Left forelimb (tissue), 1 donor: ENCODE measurements around the gene ATP11A.

Experiments used
- DNase-seq: peaks from one replicate; pipeline ENCODE4 v3.0.0-alpha.2; 2018; ENCODE audit warnings: low spot score

ATP11A gene

DNA sequence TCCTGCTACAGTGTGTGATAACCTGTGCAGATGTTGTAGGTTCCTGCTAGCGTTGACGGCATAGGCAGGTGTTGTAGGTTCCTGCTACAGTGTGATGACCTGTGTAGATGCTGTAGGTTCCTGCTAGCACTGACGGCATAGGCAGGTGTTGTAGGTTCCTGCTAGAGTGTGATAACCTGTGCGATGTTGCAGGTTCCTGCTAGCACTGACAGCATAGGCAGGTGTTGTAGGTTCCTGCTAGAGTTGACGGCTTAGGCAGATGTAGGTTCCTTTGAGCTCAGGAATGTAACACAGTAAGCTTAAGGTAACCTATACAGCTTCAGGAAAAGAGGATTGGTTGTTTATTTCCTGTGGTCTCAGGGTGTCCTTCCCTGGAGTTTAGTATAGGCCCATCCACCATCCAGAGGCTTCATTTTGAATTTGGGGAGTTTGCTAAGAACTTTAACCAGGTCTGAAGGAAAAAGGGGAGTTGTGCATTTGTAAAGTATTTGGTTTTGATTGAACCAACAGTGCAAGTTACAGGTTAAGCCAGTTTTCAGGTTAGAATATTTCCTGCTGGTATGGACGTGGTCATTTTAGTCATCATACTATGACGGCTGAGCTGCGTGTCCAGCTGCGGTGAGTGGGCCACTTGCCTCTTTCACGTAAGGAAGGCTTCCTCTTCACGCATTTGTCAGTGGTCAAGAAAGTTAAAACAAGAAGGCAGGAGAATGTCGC, 53.8 kb downstream of the ATP11A start:
- DNase-seq: no peak

DNA sequence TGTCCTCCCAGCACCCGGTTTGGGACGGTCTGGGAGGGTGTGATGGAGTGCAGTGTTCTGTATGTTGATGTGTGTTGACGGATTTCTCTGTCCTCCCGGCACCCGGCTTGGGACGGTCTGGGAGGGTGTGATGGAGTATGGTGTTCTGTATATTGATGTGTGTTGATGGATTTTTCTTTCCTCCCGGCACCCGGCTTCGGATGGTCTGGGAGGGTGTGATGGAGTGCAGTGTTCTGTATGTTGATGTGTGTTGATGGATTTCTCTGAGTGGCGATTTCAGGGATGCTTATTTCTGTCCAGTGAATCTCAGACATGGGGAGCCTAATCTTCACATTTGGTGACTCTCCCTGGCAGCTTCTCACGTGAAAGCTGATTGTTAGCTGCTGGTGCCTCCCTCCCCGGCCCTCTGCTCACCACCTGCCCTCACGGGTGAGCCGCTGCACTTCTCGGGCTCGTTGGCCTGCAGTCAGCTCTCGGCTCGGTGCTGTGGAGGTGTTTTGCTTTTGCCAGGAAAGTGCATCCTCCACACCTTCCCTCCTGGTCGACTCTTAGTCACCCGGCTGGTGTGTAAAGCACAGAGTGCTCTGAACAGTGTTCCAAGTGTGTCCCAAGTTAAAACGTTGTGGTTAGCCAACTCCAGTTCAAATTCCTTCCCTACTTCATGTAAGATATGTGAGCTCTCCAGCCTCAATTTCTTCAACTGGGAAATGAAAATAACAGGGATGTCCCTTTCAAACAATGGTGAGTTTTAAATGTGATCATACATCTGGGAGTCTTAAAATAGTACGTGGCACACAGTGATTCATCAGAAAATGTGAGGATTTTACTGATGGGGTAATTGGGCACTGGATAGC, 54.6 kb downstream of the ATP11A start:
- no peak for DNase-seq

DNA sequence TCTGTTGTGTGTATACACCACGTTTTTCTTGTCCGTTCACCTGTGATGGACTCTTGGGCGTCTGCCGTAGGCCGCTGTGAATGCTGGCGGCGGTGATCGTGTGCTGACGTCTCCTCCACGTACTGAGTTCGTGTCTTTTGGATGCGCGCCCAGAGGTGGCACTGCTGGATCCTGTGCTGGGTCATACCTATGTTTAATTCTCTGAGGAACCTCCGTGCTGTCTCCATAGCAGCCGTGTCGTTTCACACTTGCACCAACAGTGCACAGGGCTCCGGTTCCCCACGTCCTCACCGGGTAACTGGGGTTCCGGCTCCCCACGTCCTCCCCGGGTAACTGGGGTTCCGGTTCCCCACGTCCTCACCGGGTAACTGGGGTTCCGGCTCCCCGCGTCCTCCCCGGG, 56.2 kb downstream of the ATP11A start:
- no peak for DNase-seq

DNA sequence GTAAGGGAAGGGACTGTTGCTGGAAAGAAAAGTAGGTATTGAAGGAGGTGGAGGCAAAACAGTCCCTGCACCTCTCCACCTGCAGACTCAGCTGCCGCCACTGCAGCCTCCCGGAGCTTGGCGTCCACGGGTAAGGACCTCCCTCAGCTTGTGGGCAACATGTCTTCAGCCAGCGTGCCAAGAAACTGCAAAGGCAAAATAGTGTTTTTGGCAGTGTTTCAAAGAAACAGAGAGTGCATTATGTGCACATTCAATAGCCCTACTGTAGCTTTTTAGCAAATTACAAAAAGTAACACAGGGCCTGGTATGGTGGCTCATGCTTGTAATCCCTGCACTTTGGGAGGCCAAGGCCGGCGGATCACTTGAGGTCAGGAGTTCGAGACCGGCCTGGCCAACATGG, 57.4 kb downstream of the ATP11A start:
- DNase-seq: no peak

DNA sequence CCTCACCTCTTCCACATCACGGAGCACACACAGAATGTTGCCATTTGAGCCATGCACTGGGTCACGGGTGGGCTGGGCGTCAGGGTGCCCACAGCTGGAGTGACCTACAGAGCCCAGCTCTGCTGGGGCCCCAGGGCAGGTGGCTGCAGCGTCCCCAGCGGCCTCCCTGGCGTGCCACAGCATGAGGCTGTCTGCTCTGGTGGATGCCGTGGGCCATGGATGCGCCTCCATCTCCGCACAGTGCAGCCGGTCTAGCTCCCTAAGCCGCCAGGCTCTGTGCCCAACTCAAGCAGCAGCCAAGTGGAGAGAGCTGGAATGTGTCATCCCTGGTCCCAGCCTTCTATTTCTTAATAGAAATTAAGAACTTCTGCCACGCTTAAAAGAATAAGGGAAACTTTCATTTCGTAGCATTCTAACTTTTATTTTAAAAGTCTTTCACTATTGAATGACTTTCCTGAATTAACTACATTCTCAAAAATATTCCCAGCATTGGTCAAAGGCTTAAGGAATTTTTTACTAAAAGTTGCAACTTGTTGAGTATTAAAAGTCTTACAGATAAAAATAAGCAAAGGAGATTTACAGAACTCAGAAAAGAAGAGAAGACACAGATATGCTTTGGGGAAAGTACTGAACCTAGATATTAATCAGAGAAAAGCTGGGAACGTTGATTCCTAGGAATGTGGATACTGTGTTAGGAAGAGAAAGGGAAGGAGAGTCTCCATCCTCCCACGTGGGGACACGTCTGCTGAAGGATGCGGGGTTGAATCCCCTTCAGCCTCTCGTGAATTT, 59.3 kb downstream of the ATP11A start:
- no peak for DNase-seq

DNA sequence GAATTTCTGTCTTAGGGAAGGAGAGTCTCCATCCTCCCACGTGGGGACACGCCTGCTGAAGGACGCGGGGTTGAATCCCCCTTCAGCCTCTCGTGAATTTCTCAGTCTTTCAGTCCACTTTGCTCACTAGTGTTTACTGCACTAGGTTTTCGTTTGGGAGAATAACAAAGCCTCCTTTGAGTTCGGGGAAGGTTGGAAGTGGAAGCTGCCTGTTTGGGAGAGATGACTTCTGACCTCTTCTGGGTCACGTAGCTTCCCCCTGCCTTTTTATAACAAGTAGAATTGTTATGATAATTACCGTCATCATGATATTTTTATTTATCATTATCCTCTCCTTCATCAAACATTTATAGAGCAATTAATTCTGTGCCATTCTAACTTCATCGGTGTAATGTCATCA, 60.7 kb downstream of the ATP11A start:
- no peak for DNase-seq

DNA sequence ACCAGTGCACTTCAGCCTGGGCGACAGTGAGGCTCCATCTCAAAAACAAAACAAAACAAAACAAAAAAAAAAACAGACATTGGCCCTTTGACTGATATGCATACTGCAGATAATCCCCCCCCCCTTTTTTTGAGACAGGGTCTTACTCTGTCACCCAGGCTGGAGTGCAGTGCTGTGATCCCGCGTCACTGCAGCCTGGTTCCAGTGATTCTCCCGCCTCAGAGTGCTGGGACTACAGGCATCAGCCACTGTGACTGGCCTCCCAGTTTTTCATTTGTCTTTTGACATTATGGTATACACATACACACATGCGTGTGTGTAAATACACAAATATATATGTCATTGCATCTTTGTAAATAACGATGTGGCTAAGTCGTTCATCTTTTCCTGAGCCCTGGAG, 61.8 kb downstream of the ATP11A start:
- no peak for DNase-seq

DNA sequence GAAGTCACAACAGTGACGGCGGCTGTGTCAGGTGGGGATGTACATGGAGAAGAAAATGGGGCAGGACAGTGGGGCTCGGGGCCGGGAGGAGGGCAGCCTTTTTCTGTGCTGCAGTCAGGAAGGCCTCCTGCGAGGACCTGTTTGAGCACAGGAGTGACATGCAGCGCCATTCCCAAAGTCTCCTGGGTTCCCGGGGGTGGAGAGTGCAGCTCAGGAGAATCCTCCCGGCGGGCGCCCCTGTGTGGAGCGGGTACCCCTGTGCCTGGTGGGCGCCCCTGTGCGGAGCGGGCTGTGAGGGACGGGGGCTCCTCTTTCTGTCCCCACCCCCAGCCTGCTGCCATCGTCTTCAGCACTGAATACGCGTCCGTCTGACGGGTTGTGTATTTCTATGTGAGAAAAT, 62.4 kb downstream of the ATP11A start:
- DNase-seq: no peak

DNA sequence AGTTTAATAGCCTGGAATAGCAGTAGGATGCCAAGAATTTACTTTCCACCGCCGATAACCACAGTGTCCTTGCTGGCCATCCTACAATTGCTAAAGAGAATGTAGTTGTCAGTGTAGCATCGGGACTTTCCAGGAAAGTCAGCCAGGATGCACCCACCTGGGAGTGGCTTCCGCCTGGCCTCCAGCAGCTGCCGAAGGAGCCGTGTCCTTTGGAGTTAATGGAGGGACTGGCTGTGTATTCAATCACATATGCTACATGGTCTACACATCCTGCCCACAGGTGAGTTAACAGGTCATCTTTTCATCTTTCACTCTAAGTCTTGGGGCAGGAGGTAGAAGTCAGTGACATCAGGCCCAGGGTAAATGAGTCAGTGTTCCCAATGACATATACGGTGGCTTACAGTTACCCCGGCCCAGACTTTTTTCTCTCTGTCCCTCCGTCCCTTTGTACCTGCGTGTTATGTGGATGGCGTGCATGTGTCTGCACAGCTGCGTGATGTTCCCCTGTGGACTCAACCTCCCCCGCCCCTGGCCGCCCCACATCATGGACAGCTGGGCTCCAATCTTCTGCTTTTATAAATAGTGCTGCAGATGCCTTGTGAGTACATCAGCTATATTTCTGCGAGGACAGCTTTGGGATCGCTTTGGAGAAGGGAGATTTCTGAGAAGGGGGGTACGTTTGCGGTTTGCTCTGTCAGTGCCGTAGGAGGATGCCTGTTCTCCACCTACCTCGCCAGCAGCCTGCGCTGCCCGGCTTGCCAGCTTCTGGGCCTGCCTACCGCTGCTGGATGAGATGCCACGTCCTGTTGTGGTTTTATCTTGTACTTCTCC, 63.1 kb downstream of the ATP11A start:
- no peak for DNase-seq

DNA sequence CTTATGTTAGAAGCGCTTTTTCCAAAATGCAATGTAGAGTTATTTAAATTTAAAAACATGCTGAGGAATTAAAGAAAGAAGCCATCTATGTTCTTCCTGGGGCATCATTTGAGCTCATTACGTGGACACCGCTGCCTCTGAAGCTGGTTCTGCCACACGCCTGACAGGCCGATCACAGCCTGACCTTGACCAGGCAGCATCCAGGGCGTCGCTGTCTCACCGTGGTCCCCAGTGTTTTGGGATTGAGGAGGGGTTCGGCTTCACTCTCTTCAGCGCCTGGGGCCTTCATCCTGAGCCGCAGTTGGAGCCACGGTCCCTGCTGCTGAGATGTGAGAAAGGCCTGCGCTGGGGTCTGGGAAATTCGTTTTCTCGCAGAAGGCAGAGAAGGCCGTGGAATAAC, 64.0 kb downstream of the ATP11A start:
- DNase-seq: no peak

DNA sequence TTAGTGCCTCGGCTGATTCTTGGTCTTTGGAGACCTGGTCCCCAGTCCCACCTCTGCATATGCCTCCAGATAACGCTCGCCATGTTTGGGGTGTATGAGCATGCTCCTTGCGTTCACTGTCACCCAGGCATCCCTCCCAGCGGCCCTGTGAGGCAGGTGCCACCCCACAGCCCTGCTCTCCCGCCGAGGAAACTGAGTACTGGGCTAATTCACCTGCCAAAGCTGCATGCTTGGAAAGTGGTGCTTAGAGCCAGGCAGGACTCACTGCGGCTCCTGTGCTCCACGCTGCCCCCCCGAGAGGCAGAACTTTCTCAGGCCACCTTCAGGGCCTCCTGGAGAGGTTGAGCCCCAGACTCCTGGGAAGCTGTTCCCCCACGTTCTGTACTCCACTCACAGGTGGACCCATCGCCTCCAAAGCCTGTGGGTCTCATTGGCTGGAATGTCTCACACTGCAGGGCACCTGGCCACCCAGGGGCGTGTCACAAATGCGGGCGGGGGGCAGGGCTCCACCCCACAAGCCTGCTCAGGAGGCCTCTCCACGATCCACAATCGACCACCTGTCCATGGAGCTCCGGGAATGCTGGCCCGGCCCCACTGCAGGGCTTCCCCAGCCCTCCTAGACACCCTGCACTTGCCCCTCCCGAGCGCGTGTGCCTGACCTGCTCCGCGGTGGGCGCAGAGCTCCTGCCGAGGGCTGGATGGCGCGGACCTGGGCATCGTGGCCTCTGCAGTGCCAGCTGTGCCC, 64.6 kb downstream of the ATP11A start:
- no peak for DNase-seq

DNA sequence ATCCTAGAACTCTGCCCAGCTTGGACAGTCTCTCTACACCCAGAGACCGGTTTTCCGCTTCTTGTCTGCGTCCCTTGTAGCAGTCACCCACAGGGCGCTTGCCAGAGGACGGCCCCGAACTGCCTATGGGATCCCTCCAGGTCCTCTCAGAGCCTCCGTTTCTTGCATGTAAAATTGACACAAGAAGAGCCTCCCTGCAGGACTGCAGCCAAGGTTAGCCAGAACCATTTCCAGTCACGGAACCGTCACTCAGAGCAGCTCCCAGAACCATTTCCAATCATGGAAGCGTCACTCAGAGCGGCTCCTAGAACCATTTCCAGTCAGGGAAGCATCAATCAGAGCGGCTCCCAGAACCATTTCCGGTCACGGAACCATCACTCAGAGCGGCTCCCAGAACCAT, 65.5 kb downstream of the ATP11A start:
- no peak for DNase-seq

DNA sequence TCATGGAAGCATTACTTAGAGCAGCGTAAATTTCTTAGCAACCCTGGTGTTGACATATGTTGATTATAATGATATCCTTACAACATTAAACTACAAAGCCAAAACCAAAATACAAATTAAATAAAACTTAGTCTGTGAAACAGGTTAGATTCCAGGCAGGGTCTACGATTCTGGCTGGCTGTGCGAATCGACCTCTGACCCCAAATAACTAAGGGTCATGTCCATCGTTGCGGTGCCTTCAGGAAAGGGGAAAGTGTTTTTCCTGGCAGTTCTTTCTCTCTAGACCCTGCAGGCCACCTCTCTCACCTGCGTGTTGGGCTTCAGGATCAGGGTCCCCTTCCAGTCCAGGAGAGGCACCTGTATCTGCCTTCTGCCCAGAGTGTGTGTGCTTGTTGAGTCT, 66.2 kb downstream of the ATP11A start:
- DNase-seq: no peak

DNA sequence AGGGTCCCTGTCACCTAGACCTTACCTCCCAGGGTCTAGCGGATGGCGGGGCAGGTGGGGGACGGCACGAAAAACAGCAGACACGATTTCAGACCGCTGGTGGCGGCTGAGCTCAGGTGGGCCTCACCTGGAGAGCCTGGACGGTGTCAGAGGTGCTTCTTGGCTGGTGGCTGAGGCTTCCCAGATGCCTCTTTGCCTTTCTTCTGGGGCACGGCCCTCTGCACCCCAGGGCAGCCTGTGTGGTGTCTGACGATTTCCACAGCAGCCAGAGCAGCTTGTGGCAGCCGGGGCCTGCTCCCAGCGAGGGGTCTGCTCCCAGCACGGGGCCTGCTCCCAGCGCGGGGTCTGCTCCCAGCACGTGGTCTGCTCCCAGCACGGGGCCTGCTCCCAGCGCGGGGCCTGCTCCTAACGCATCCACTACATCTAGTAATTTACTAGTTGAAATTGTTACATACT, 66.7 kb downstream of the ATP11A start:
- no peak for DNase-seq

DNA sequence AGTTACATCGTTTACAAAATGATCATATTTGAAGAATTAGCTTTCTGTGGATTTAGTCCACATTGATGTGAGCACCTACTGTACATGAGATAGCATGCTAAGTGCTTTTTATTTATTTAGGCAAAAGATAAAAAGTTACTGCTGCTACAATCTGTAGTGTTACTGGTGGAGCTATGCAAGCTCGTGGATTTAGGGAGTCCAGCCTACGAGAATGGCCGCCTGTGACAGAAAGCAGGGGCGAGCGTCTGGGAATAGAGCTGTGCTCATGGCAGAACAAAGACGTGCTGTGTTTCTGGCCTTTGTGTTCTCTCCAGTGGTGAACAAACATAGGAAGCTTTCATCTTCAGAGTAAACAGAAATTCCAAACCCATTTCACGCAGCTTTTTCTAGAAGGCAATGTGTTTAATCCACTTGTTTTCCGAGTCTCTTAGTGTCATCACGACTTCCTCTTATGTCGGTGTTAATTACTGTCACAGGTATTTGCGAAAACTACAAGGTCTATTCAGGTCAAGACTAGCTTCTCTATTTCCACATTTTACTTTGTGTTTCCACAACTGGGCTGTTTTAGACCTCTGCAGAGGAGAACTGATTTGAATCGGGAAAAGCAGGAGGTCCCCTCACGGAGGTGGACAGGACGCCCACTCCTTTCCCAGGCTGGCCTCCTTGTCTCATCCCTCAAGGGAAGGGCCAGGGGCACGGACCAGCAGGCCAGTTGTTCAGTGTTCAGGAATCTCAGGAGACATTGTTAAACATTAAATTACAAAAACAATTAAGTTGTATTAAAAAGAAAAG, 67.3 kb downstream of the ATP11A start:
- no peak for DNase-seq

DNA sequence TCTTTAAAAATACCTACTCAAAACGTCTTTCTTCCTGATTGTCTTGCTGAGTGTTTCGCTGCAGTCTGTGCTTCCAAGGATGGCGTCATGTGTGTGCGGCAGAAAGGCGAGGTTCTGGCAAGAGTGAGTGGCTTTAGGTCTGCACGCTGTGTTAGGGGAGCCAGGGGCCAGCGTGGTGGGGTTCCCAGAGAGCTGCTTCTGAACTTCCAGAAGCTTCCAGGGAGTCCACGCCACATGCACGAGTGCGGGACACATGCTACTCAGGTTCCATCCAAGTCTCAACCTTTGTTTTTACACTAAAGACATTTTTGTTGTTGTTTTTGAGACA, 67.9 kb downstream of the ATP11A start:
- no peak for DNase-seq

DNA sequence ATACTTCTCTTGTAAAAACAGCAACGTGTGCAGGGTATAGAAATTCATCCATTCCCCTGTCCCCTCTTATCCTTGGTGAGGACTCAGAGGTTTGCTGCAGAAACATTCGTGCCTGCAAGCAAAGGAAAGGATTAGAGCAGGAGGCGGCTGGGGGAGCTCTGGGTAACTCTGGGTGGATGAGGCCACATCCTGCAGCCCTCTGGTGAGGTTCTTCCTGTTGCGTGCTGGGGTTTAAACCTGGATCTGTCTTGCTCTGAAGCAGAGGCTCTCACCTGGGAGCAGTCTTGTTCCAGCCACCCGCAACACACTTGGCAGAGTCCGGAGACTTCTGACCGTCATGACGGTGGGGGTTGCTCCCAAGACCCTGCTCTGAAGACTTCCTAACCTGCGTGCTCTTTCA, 69.2 kb downstream of the ATP11A start:
- no peak for DNase-seq

DNA sequence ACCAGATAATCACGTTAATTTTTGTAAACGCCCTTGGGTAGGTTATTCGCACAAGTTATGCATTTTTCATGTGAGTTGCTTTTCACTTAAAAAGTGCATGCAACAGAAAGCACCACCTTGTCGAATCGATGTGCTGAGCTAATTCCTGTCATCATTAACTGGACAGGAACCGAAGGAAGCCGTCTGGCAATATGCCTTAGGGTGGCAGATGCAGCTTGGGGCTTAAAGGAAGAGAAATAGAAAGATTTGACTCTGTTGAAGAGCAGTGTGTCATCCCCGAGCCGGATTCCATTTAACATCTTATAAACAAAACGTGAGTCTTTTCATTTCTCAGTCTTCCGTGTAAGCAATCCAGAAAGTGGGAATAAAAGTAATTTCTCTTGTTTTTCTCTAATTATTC, 70.0 kb downstream of the ATP11A start:
- no peak for DNase-seq

DNA sequence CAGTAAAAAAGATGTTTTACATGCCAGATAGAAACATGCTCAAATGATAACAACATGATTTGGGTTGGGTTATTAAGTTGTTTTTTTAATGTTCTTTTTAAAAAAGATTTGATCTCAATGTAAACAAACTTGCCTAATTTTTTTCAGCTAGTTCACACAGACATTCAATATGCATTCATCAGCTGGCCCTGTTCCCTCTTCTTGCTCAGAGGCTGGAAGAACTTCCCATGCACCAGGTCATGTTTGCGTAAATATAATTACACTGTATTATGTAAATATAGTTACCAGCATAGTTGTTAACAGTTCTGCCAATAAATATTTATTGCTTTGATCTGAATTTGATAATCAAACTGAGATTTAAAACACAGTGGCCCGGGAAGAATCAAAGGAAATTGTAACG, 70.6 kb downstream of the ATP11A start:
- DNase-seq: no peak

DNA sequence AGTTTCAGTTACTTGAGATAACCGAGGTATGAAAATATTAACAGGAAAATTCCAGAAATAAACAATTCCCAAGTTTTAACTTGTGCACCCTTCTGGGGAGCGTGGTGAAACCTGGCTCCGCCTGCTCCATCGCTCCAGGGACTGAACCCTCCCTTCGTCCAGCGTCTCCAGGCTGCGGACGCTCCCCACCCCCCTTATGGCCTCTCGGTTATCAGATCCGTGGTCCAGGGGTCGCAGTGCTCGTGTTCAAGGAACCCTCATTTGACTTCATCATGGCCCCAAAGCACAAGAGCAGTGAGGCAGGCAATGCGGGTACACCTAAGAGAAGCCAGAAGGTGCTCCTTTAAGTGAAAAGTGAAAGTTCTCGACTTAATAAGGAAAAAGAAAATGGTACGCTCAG, 71.1 kb downstream of the ATP11A start:
- DNase-seq: no peak
